ENCODE measurements around the gene CHST11. TPM values are rescaled to one million over a fixed set of nuclear protein-coding genes. Genes with fewer than 3 reads are reported as not detected.

Gene CHST11
- total and polyA plus RNA-seq, 9 of the 15 experiments (the other 6 are each of a cell fraction or from before 2014, with no cell fraction given): 2.3 to 38.7 (median 15.0) TPM

DNA sequence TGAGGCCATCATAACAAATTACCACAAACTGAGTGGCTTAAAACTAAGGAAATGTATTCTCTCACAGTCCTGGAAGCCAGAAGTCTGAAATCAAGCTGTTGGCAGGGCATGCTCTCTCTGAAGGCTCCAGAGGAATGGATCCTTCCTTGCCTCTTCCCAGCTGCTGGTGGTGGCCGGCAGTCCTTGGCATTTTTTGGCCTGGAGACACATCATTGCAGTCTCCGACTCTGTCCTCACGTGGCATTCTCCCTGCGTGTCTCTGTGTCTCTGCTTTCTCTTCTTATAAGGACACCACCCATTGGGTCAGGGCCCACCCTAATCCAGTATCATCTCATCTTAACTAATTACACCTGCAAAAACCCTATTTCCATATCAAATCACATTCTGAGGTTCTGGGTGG is 295.3 kb downstream of the CHST11 start:
- no peaks in the 10 kb centered on the region for H3K9me1 ChIP-seq (ENCODE audit: control insufficient read depth, insufficient read depth, low read length)
- H3K79me2 ChIP-seq (ENCODE audit: control insufficient read depth, insufficient read depth, low read length): 0 out of 3 replicates have a peak, but pooled peaks cover 3% of the 10 kb centered on the region
- H2AFZ ChIP-seq (ENCODE audit: low read depth, low read length): no peak overlapping the region
- H3K9ac ChIP-seq (ENCODE audit: insufficient read depth in 1 of 2, low read depth in 2 of 2, low read length in 2 of 2): no peak overlapping the region
- BruUV-seq (replicated peaks): no TSS peak
- DNase-seq (ENCODE audit: extremely low read depth in 1 of 4, low spot score in 3 of 4) (no peak), ATAC-seq (no peak), FAIRE-seq (no peak)
- intact Hi-C loops (cut with micrococcal nuclease) (no loop called here), in situ Hi-C loops (cut with MboI) (no loop called here)
- H3K9me3 ChIP-seq (replicated peaks; ENCODE audit: control insufficient read depth, insufficient read depth, low read depth, low read length): no peaks in the 10 kb centered on the region
- no peak overlapping the region for H3K4me2 ChIP-seq (ENCODE audit: insufficient read depth, low read length)
- 80% methylated on average over 4 of the region's 4 CpGs for WGBS (ENCODE audit: insufficient coverage, low coverage, missing lambda C conversion rate)
- peaks cover 5% of the 10 kb centered on the region; the same call in 1 of the 3 replicates for H3K36me3 ChIP-seq (ENCODE audit: control insufficient read depth, insufficient read depth, low read length)
- POLR2A ChIA-PET: no interaction called here
- peaks cover 2 to 11% of the 10 kb centered on the region in 2 experiments; a peak in 1 of 5 replicates for H3K4me1 ChIP-seq (replicated peaks in 1 of 2; ENCODE audit: control insufficient read depth in 2 of 2, insufficient read depth in 2 of 2, low read length in 2 of 2)
- H3K27ac ChIP-seq (ENCODE audit: extremely low read depth, low read depth, low read length): no peak overlapping the region
- CTCF ChIA-PET (ENCODE audit: low intra/inter-chr PET ratio): no interaction called here
- 0 out of 2 replicates have a peak, but pooled peaks cover 6% of the 10 kb centered on the region for H4K20me1 ChIP-seq (replicated peaks; ENCODE audit: control insufficient read depth, insufficient read depth, low read length)
- no peak overlapping the region for H3K4me3 ChIP-seq
- H3K27me3 ChIP-seq (ENCODE audit: control insufficient read depth in 2 of 2, insufficient read depth in 2 of 2, low read length in 2 of 2): no peaks in the 10 kb centered on the region
- TF ChIP-seq, protein P1, sequence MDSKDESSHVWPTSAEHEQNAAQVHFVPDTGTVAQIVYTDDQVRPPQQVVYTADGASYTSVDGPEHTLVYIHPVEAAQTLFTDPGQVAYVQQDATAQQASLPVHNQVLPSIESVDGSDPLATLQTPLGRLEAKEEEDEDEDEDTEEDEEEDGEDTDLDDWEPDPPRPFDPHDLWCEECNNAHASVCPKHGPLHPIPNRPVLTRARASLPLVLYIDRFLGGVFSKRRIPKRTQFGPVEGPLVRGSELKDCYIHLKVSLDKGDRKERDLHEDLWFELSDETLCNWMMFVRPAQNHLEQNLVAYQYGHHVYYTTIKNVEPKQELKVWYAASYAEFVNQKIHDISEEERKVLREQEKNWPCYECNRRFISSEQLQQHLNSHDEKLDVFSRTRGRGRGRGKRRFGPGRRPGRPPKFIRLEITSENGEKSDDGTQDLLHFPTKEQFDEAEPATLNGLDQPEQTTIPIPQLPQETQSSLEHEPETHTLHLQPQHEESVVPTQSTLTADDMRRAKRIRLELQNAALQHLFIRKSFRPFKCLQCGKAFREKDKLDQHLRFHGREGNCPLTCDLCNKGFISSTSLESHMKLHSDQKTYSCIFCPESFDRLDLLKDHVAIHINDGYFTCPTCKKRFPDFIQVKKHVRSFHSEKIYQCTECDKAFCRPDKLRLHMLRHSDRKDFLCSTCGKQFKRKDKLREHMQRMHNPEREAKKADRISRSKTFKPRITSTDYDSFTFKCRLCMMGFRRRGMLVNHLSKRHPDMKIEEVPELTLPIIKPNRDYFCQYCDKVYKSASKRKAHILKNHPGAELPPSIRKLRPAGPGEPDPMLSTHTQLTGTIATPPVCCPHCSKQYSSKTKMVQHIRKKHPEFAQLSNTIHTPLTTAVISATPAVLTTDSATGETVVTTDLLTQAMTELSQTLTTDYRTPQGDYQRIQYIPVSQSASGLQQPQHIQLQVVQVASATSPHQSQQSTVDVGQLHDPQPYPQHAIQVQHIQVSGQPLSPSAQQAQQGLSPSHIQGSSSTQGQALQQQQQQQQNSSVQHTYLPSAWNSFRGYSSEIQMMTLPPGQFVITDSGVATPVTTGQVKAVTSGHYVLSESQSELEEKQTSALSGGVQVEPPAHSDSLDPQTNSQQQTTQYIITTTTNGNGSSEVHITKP (IDR thresholded peaks at IDR 0.05; ENCODE audit: partially characterized antibody): no peak
- TF ChIP-seq, protein P2, sequence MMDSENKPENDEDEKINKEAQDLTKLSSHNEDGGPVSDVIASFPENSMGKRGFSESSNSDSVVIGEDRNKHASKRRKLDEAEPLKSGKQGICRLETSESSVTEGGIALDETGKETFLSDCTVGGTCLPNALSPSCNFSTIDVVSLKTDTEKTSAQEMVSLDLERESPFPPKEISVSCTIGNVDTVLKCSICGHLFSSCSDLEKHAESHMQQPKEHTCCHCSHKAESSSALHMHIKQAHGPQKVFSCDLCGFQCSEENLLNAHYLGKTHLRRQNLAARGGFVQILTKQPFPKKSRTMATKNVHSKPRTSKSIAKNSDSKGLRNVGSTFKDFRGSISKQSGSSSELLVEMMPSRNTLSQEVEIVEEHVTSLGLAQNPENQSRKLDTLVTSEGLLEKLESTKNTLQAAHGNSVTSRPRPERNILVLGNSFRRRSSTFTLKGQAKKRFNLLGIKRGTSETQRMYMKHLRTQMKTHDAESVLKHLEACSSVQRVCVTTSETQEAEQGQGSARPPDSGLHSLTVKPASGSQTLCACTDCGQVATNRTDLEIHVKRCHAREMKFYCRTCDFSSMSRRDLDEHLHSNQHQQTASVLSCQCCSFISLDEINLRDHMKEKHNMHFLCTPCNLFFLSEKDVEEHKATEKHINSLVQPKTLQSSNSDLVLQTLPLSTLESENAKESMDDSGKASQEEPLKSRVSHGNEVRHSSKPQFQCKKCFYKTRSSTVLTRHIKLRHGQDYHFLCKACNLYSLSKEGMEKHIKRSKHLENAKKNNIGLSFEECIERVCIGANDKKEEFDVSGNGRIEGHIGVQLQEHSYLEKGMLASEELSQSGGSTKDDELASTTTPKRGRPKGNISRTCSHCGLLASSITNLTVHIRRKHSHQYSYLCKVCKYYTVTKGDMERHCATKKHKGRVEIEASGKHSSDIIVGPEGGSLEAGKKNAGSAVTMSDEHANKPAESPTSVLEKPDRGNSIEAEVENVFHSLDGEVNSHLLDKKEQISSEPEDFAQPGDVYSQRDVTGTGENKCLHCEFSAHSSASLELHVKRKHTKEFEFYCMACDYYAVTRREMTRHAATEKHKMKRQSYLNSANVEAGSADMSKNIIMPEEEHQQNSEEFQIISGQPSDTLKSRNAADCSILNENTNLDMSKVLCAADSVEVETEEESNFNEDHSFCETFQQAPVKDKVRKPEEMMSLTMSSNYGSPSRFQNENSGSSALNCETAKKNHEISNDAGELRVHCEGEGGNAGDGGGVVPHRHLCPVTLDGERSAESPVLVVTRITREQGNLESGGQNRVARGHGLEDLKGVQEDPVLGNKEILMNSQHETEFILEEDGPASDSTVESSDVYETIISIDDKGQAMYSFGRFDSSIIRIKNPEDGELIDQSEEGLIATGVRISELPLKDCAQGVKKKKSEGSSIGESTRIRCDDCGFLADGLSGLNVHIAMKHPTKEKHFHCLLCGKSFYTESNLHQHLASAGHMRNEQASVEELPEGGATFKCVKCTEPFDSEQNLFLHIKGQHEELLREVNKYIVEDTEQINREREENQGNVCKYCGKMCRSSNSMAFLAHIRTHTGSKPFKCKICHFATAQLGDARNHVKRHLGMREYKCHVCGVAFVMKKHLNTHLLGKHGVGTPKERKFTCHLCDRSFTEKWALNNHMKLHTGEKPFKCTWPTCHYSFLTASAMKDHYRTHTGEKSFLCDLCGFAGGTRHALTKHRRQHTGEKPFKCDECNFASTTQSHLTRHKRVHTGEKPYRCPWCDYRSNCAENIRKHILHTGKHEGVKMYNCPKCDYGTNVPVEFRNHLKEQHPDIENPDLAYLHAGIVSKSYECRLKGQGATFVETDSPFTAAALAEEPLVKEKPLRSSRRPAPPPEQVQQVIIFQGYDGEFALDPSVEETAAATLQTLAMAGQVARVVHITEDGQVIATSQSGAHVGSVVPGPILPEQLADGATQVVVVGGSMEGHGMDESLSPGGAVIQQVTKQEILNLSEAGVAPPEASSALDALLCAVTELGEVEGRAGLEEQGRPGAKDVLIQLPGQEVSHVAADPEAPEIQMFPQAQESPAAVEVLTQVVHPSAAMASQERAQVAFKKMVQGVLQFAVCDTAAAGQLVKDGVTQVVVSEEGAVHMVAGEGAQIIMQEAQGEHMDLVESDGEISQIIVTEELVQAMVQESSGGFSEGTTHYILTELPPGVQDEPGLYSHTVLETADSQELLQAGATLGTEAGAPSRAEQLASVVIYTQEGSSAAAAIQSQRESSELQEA (IDR thresholded peaks at IDR 0.05; ENCODE audit: low read depth): no peak
- TF ChIP-seq ZNF165 (CRISPR knock-in tag; IDR thresholded peaks at IDR 0.05; ENCODE audit: borderline replicate concordance) (no peak), TBP (optimal IDR thresholded peaks at IDR 0.05; ENCODE audit: low read depth, low read length) (no peak), YY1 (IDR thresholded peaks at IDR 0.05; ENCODE audit: borderline replicate concordance in 1 of 3, control insufficient read depth in 1 of 3, extremely low read depth in 1 of 3, insufficient read depth in 3 of 3, insufficient read length in 1 of 3, insufficient replicate concordance in 2 of 3, low read depth in 1 of 3, low read length in 2 of 3) (no peak)
